HCT116 (cell line): Measurements from ENCODE around the gene ALPL. TPM values are rescaled to one million over a fixed set of nuclear protein-coding genes. Genes with fewer than 3 reads are reported as not detected.
A peak's percentile ranks its signal among the peaks of the same experiment; 100 is the strongest.

Source experiments
- ATAC-seq: fragments of 200-7000 bp; cut with Tn5 transposase; 2 replicates; pipeline ENCODE4 v1.9.1; 2020; ENCODE audit warnings: mild to moderate bottlenecking, moderate library complexity
- BruUV-seq: library from RNA; stranded (reverse); fragments of 400-500 nt; replicated peaks from 2 replicates; lab custom pipeline; 2021; lab: Mats Ljungman, UMichigan
- CTCF ChIA-PET: fragments of 300-600 bp; sonication (Branson Sonifier 250); formaldehyde crosslinking; loops from one replicate; lab custom pipeline; 2021; ENCODE audit warnings: antibody characterized with exemption; lab: Charles Lee
- POLR2A ChIA-PET: fragments of 300-600, 350-600 bp; sonication (Branson Sonifier 250); formaldehyde crosslinking; loops from one replicate; lab custom pipeline; 2021; ENCODE audit warnings: antibody characterized with exemption; lab: Charles Lee
- RAD21 ChIA-PET, 2 experiments: fragments of 300-600 bp; sonication (Branson Sonifier 250); formaldehyde crosslinking; loops; one replicate each; lab custom pipeline; 2023; ENCODE audit warnings: low total read pairs in 2 of 2; ENCODE audit not compliant: uncharacterized antibody in 2 of 2, unreplicated experiment in 2 of 2, low non-redundant PET in 1 of 2; lab: Charles Lee
- DNase-seq: peaks from one replicate; pipeline ENCODE4 v3.0.0-alpha.2; 2010; ENCODE audit warnings: low read depth, low spot score
- H2AFZ ChIP-seq: fragments of 200-600 bp; shearing (Covaris generic), sonication (generic); 2 replicates; pipeline ENCODE4 v1.6.1; 2017; ENCODE audit warnings: low read depth, mixed run types, mixed read lengths, antibody characterized with exemption, low read length; ENCODE audit not compliant: poor library complexity, severe bottlenecking
- H3K27ac ChIP-seq: 2 replicates; pipeline ENCODE4 v1.5.1; 2012; ENCODE audit warnings: low read depth, low read length
- H3K27me3 ChIP-seq: fragments of 200-600 bp; sonication (generic); 2 replicates; pipeline ENCODE4 v1.6.1; 2016; ENCODE audit warnings: mixed run types, low read length, mixed read lengths; ENCODE audit not compliant: insufficient read depth
- H3K36me3 ChIP-seq, 2 experiments: fragments of 200-500 bp in 1 of 2; fragments of 200-600 bp in 1 of 2; sonication (Bioruptor generic) in 1 of 2; sonication (generic) in 1 of 2; 2 replicates each; pipeline versions ENCODE4 v1.5.1 to v1.6.1; 2014 to 2016; ENCODE audit warnings: low read length in 2 of 2, inconsistent platforms in 1 of 2, mixed read lengths in 1 of 2, mixed run types in 1 of 2; ENCODE audit not compliant: insufficient read depth in 2 of 2, control insufficient read depth in 1 of 2
- H3K4me1 ChIP-seq, 2 experiments: fragments of 200-600 bp in 1 of 2; sonication (generic) in 1 of 2; 2 replicates each; pipeline versions ENCODE4 v1.5.1 to v1.6.1; 2012 to 2017; ENCODE audit warnings: low read length in 2 of 2, inconsistent platforms in 1 of 2, mild to moderate bottlenecking in 1 of 2, mixed read lengths in 1 of 2, mixed run types in 1 of 2, moderate library complexity in 1 of 2; ENCODE audit not compliant: insufficient read depth in 2 of 2, control insufficient read depth in 1 of 2
- H3K4me2 ChIP-seq: fragments of 200-600 bp; sonication (generic); 2 replicates; pipeline ENCODE4 v1.6.1; 2017; ENCODE audit warnings: mixed run types, low read length, mixed read lengths
- H3K4me3 ChIP-seq, 2 experiments: fragments of 200-600 bp in 1 of 2; sonication (generic) in 1 of 2; replicated peaks in 1 of 2; 2 replicates each; pipeline ENCODE4 v1.5.1; 2011 to 2016; ENCODE audit warnings: low read length in 2 of 2, control low read depth in 1 of 2, low read depth in 1 of 2, mild to moderate bottlenecking in 1 of 2, mixed read lengths in 1 of 2, mixed run types in 1 of 2
- H3K79me2 ChIP-seq: fragments of 200-600 bp; sonication (generic); 2 replicates; pipeline ENCODE4 v1.6.1; 2017; ENCODE audit warnings: mild to moderate bottlenecking, mixed run types, low read length, moderate library complexity, mixed read lengths; ENCODE audit not compliant: insufficient read depth
- H3K9ac ChIP-seq: fragments of 200-600 bp; sonication (generic); 2 replicates; pipeline ENCODE4 v1.6.1; 2016; ENCODE audit warnings: low read length, mixed read lengths
- H3K9me2 ChIP-seq: fragments of 200-600 bp; sonication (generic), shearing (Covaris generic); 2 replicates; pipeline ENCODE4 v1.6.1; 2017; ENCODE audit warnings: mixed run types, mild to moderate bottlenecking, moderate library complexity; ENCODE audit not compliant: insufficient read depth
- H3K9me3 ChIP-seq, 2 experiments: fragments of 200-500 bp in 1 of 2; fragments of 200-600 bp in 1 of 2; sonication (Bioruptor generic) in 1 of 2; sonication (generic) in 1 of 2; 2 replicates each; pipeline ENCODE4 v1.6.1; 2014 to 2017; ENCODE audit warnings: low read length in 2 of 2, mixed read lengths in 2 of 2, inconsistent platforms in 1 of 2, low read depth in 1 of 2, mild to moderate bottlenecking in 1 of 2, mixed run types in 1 of 2, moderate library complexity in 1 of 2; ENCODE audit not compliant: control insufficient read depth in 1 of 2, insufficient read depth in 1 of 2
- H4K20me1 ChIP-seq: fragments of 200-600 bp; sonication (generic), shearing (Covaris generic); 2 replicates; pipeline ENCODE4 v1.6.1; 2017; ENCODE audit warnings: mixed run types, mild to moderate bottlenecking, moderate library complexity; ENCODE audit not compliant: insufficient read depth
- CTCF ChIP-seq, 3 experiments: fragments of 200-600 bp in 1 of 3; sonication (generic) in 1 of 3; IDR thresholded peaks in 2 of 3; conservative IDR thresholded peaks in 1 of 3; 2 replicates each; pipeline ENCODE4 v1.5.1; 2012 to 2017; ENCODE audit warnings: low read depth in 2 of 3, low read length in 2 of 3, antibody characterized with exemption in 1 of 3, borderline replicate concordance in 1 of 3, control low read depth in 1 of 3, mild to moderate bottlenecking in 1 of 3, mixed read lengths in 1 of 3, mixed run types in 1 of 3, moderate library complexity in 1 of 3; ENCODE audit not compliant: insufficient read depth in 1 of 3
- EGR1 ChIP-seq: IDR thresholded peaks from 2 replicates; pipeline ENCODE4 v1.6.1; 2012; ENCODE audit warnings: low read depth
- FOSL1 ChIP-seq: IDR thresholded peaks from 2 replicates; pipeline ENCODE4 v1.6.1; 2012; ENCODE audit warnings: low read depth
- RAD21 ChIP-seq: IDR thresholded peaks from 2 replicates; pipeline ENCODE4 v1.6.1; 2012; ENCODE audit warnings: low read depth, mild to moderate bottlenecking
- SRF ChIP-seq: IDR thresholded peaks from 2 replicates; pipeline ENCODE4 v1.6.1; 2012; ENCODE audit warnings: low read depth
- TCF7L2 ChIP-seq: IDR thresholded peaks from 2 replicates; pipeline ENCODE4 v1.7.0; 2011; ENCODE audit warnings: borderline replicate concordance, inconsistent platforms; ENCODE audit not compliant: insufficient read depth, insufficient read length; ENCODE audit errors: extremely low read depth
- YY1 ChIP-seq: IDR thresholded peaks from 2 replicates; pipeline ENCODE4 v1.6.1; 2011; ENCODE audit warnings: low read length, low read depth, moderate library complexity, mild to moderate bottlenecking; ENCODE audit not compliant: insufficient replicate concordance; ENCODE audit errors: extremely low read depth
- intact Hi-C: fragments of 100-400 bp; cut with micrococcal nuclease; formaldehyde crosslinking; loops from 2 replicates; pipeline ENCODE4 v1.10.0; 2022
- total RNA-seq: library from RNA; stranded (reverse); gene quantifications from one replicate; pipeline ENCODE4 v1.2.1, GENCODE V29; 2021; ENCODE audit not compliant: unreplicated experiment

The ALPL gene
- total RNA-seq, 1 experiment from 2014 or later: 0.61 TPM

- Histone ChIP-seq H3K36me3 (no peaks in the 10 kb centered on the region), H3K4me1 (peaks cover 0 to 3% of the 10 kb centered on the region in 2 experiments; a peak in 1 of 4 replicates), H2AFZ (no peak overlapping the region), H3K27ac (no peak overlapping the region), H3K9me2 (no peaks in the 10 kb centered on the region), H3K27me3 (no peaks in the 10 kb centered on the region), H3K4me2 (no peak overlapping the region), H3K4me3 (no peak overlapping the region), H3K9me3 (peaks cover 0 to 6% of the 10 kb centered on the region in 2 experiments; a peak in 1 of 4 replicates), H3K79me2 (no peaks in the 10 kb centered on the region), H3K9ac (no peak overlapping the region), H4K20me1 (no peaks in the 10 kb centered on the region)
- intact Hi-C loops: loop anchor here (10.0 kb wide), 1 partner anchor 123 kb away; no protein-coding TSS in a partner anchor
- DNase-seq (no peak), ATAC-seq (peak; percentile 40; the same call in 1 of the 2 replicates)
- RAD21 ChIA-PET: no interaction called here
- POLR2A ChIA-PET: no interaction called here
- TF ChIP-seq CTCF (IDR thresholded peaks at IDR 0.05 in 2 of 3, conservative IDR thresholded peaks at IDR 0.05 in 1 of 3; ENCODE audit: borderline replicate concordance in 1 of 3, insufficient read depth in 1 of 3, low read depth in 2 of 3, low read length in 2 of 3): no peak
- TF ChIP-seq SRF: no peak
- TF ChIP-seq YY1: no peak
- no peak for TF ChIP-seq FOSL1
- no peak for TF ChIP-seq RAD21
- no peak for TF ChIP-seq EGR1
- TF ChIP-seq TCF7L2: no peak
- CTCF ChIA-PET: no interaction called here
- no TSS peak for BruUV-seq
Observed at GRCh38 chr1:21497466-21498061, 11.7 kb upstream of the ALPL start.
